ENCODE data around the gene TMEM150B. TPM values are rescaled to one million over a fixed set of nuclear protein-coding genes. Genes with fewer than 3 reads are reported as not detected.

The TMEM150B gene
- total and polyA plus RNA-seq, 2 of the 4 experiments (the other 2 are of a cell fraction) = not detected

DNA sequence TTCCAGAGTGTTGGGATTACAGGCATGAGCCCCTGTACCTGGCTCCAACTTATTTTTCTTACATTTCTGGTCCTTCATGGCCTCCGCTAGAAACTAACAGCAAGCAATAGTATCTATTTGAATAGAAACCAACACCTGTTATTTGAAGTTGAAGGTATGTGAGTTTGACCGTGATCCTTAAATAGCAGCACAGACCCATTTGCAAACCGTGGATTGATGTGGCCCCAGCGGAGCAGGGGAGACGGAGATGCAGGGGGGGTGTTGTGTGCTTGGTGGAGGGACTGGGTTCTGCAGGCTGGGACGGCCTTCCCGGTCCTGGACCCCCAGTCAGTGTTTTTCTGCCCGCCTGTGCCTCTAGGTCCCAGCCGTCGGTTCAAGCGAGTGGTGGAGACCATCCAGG is 16.9 kb downstream of the TMEM150B start:
- Histone ChIP-seq H4K8ac (ENCODE audit: low read depth in 2 of 2, low read length in 2 of 2) (no peak overlapping the region), H3K4me3 (ENCODE audit: insufficient read depth, low read depth, low read length) (no peak overlapping the region), H2AK5ac (ENCODE audit: low read depth, low read length) (no peak overlapping the region), H4K20me1 (ENCODE audit: insufficient read depth, low read length) (no peaks in the 10 kb centered on the region), H2BK5ac (ENCODE audit: low read depth, low read length, poor library complexity, severe bottlenecking) (no peak overlapping the region), H3K27me3 (ENCODE audit: control insufficient read depth, insufficient read depth, low read length) (no peaks in the 10 kb centered on the region), H3K27ac (ENCODE audit: insufficient read depth, low read length) (no peak overlapping the region), H3K9ac (ENCODE audit: low read depth, low read length) (no peak overlapping the region), H3K18ac (ENCODE audit: low read depth, low read length) (no peak overlapping the region), H3K4me2 (ENCODE audit: low read depth, low read length) (no peak overlapping the region), H3K36me3 (ENCODE audit: control insufficient read depth, insufficient read depth, low read length) (peaks cover 46% of the 10 kb centered on the region), H2AFZ (replicated peaks; ENCODE audit: low read length, poor library complexity) (no peak overlapping the region), H3K9me3 (ENCODE audit: control insufficient read depth, insufficient read depth, low read length) (no peaks in the 10 kb centered on the region; the same call in 1 of the 2 replicates), H3K79me1 (ENCODE audit: low read depth in 1 of 2, low read length in 2 of 2) (no peaks in the 10 kb centered on the region), H3K14ac (replicated peaks; ENCODE audit: low read depth, low read length) (no peak overlapping the region), H2BK15ac (ENCODE audit: low read depth, low read length) (no peak overlapping the region), H2BK120ac (ENCODE audit: low read depth, low read length) (no peak overlapping the region), H3K4me1 (ENCODE audit: control insufficient read depth, insufficient read depth, low read length) (no peaks in the 10 kb centered on the region), H3K4ac (ENCODE audit: low read depth, low read length) (no peak overlapping the region), H3K23ac (ENCODE audit: low read depth, low read length) (no peak overlapping the region), H2AK9ac (replicated peaks; ENCODE audit: low read depth, low read length, poor library complexity) (no peak overlapping the region), H4K5ac (ENCODE audit: low read depth, low read length) (no peak overlapping the region), H4K91ac (ENCODE audit: insufficient read depth, low read depth, low read length) (no peak overlapping the region), H3K56ac (ENCODE audit: extremely low read depth, insufficient read depth, low read length) (no peak overlapping the region), H2BK20ac (ENCODE audit: low read depth, low read length) (no peak overlapping the region), H3K9me1 (ENCODE audit: insufficient read depth, low read length) (no peaks in the 10 kb centered on the region)
- in situ Hi-C loops (cut with MboI; ENCODE audit: low sequenced_read_pairs) = no loop called here
- TF ChIP-seq POLR2A (IDR thresholded peaks at IDR 0.05; ENCODE audit: low read depth, low read length) (no peak), RFX5 (IDR thresholded peaks at IDR 0.05; ENCODE audit: low read depth, low read length) (no peak), SMC3 (IDR thresholded peaks at IDR 0.05; ENCODE audit: low read depth, low read length) (no peak), MAFK (IDR thresholded peaks at IDR 0.05; ENCODE audit: low read depth, low read length) (no peak), BHLHE40 (IDR thresholded peaks at IDR 0.05; ENCODE audit: low read depth, low read length) (no peak)
- TF ChIP-seq, protein P1, sequence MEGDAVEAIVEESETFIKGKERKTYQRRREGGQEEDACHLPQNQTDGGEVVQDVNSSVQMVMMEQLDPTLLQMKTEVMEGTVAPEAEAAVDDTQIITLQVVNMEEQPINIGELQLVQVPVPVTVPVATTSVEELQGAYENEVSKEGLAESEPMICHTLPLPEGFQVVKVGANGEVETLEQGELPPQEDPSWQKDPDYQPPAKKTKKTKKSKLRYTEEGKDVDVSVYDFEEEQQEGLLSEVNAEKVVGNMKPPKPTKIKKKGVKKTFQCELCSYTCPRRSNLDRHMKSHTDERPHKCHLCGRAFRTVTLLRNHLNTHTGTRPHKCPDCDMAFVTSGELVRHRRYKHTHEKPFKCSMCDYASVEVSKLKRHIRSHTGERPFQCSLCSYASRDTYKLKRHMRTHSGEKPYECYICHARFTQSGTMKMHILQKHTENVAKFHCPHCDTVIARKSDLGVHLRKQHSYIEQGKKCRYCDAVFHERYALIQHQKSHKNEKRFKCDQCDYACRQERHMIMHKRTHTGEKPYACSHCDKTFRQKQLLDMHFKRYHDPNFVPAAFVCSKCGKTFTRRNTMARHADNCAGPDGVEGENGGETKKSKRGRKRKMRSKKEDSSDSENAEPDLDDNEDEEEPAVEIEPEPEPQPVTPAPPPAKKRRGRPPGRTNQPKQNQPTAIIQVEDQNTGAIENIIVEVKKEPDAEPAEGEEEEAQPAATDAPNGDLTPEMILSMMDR (conservative IDR thresholded peaks at IDR 0.05; ENCODE audit: low read depth, low read length) = no peak
- ChIA-PET CTCF (no interaction called here), POLR2A (ENCODE audit: unreplicated experiment) (no interaction called here)
- DNase-seq = no peak
- dilution Hi-C loops (cut with HindIII; ENCODE audit: low sequenced_read_pairs, unreplicated experiment) = no loop called here
- BruUV-seq (replicated peaks) = no TSS peak
- no CpG with 5 or more reads among the region's 11 CpGs for WGBS, 2 experiments (ENCODE audit: extremely low coverage in 2 of 2, insufficient read length in 1 of 2)
- ATAC-seq (ENCODE audit: low read depth) = no peak
- intact Hi-C loops (cut with micrococcal nuclease) = no loop called here

All from IMR-90 (cell line).